GM19463 (cell line): ENCODE measurements around the gene NEDD4L.
"Not testable (repeated sequence)": the region's sequence is repeated elsewhere in the genome, so short reads cannot be mapped to it uniquely, and the experiment has no call there.

Experiments
- ATAC-seq: cut with Tn5 transposase; IDR thresholded peaks from one replicate; pipeline ENCODE4 v1.9.1; 2021; ENCODE audit warnings: mild to moderate bottlenecking, moderate library complexity; ENCODE audit not compliant: unreplicated experiment

Gene NEDD4L

GRCh38 chr18:58282872-58283271 lies 238.8 kb downstream of the NEDD4L start:
- ATAC-seq: not testable (repeated sequence)

GRCh38 chr18:58284699-58285448 lies 240.8 kb downstream of the NEDD4L start:
- no peak for ATAC-seq

GRCh38 chr18:58285449-58286130 lies 241.6 kb downstream of the NEDD4L start:
- ATAC-seq: no peak

GRCh38 chr18:58286632-58287352 lies 242.8 kb downstream of the NEDD4L start:
- ATAC-seq: no peak

- no peak for ATAC-seq
Measured at GRCh38 chr18:58287353-58288274, 243.6 kb downstream of the NEDD4L start.

GRCh38 chr18:58288921-58289797 lies 245.1 kb downstream of the NEDD4L start:
- ATAC-seq: peak; percentile 95

- no peak for ATAC-seq
Measured at GRCh38 chr18:58290116-58290695, 246.2 kb downstream of the NEDD4L start.

GRCh38 chr18:58291131-58291530 lies 247.1 kb downstream of the NEDD4L start:
- ATAC-seq: no peak

GRCh38 chr18:58292638-58293037 lies 248.6 kb downstream of the NEDD4L start:
- ATAC-seq: no peak

GRCh38 chr18:58297198-58297597 lies 253.2 kb downstream of the NEDD4L start:
- no peak for ATAC-seq

- ATAC-seq: no peak
Measured at GRCh38 chr18:58298251-58299134, 254.5 kb downstream of the NEDD4L start.

- ATAC-seq: no peak
Measured at GRCh38 chr18:58299135-58299473, 255.1 kb downstream of the NEDD4L start.

- no peak for ATAC-seq
Measured at GRCh38 chr18:58299936-58300335, 255.9 kb downstream of the NEDD4L start.

- ATAC-seq: no peak
Measured at GRCh38 chr18:58300867-58301266, 256.8 kb downstream of the NEDD4L start.

GRCh38 chr18:58302811-58303210 lies 258.8 kb downstream of the NEDD4L start:
- ATAC-seq: no peak

- peak; percentile 96 for ATAC-seq
Measured at GRCh38 chr18:58303363-58303762, 259.3 kb downstream of the NEDD4L start.

- no peak for ATAC-seq
Measured at GRCh38 chr18:58305792-58306191, 261.8 kb downstream of the NEDD4L start.

GRCh38 chr18:58307441-58307840 lies 263.4 kb downstream of the NEDD4L start:
- ATAC-seq: no peak
